Thyroid gland (tissue), 4 donors: ENCODE data around the gene SCG3.

Experiments used
- POLR2A ChIP-seq, 2 donors: fragments of 450-650 bp; IDR thresholded peaks; one replicate each; pipeline ENCODE4 v1.6.1; 2017; ENCODE audit warnings: antibody characterized with exemption in 2 of 2, mild to moderate bottlenecking in 2 of 2, moderate library complexity in 1 of 2
- TF ChIP-seq, protein P1 (sequence below), 6 experiments: fragments of 200-600 bp in 3 of 6; fragments of 450-650 bp in 3 of 6; sonication (generic) in 3 of 6; IDR thresholded peaks; one replicate each; pipeline ENCODE4 v1.5.1; 2016 to 2019; ENCODE audit warnings: antibody characterized with exemption in 6 of 6, mild to moderate bottlenecking in 2 of 6, inconsistent platforms in 1 of 6, moderate library complexity in 1 of 6

DNA sequence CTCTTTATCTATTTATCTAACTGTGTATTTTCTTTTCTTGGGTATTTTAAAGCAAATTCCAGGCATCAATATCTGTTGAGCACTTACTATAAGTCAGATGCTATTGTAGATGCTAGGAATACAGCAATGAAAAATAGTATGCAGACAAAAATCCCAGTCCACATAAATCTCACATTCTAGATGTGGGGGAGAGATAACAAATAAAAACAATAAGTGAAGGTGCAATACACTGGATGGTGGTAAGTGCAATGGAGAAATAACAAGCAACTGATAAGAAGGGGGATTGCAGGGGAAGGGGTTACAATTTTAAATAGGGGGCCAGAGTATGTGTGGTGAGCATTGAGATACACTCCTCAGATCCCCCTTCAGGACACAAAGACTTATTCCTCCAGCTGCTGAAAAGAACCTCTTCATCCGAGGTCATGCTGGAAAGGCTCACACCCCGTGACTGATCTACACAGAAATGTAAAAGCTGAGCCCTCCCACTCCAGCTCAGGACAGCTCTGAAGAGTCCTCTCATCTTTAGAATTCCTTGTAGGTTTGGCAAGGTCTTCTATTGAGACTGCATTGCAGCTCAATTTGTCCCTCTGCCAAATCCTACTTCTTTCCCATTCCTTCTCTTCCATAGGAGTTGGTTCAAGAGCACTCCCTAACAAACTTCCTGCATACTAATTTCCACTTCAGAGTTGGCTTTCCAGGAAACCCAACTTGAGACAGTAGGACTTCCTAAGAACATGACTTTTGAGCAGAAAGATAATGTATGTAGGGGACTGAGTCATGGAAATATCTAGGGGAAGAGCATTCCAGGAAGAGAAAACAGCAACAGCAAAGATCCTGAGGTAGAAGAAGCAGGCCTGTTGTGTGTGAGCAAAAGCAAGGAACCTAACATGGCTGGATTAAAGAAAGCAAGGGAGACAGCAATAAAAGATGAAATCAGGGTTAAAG, 8.1 kb upstream of the SCG3 start:
- TF ChIP-seq, protein P1, sequence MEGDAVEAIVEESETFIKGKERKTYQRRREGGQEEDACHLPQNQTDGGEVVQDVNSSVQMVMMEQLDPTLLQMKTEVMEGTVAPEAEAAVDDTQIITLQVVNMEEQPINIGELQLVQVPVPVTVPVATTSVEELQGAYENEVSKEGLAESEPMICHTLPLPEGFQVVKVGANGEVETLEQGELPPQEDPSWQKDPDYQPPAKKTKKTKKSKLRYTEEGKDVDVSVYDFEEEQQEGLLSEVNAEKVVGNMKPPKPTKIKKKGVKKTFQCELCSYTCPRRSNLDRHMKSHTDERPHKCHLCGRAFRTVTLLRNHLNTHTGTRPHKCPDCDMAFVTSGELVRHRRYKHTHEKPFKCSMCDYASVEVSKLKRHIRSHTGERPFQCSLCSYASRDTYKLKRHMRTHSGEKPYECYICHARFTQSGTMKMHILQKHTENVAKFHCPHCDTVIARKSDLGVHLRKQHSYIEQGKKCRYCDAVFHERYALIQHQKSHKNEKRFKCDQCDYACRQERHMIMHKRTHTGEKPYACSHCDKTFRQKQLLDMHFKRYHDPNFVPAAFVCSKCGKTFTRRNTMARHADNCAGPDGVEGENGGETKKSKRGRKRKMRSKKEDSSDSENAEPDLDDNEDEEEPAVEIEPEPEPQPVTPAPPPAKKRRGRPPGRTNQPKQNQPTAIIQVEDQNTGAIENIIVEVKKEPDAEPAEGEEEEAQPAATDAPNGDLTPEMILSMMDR (IDR thresholded peaks at IDR 0.05) = no peak
- no peak for TF ChIP-seq POLR2A (IDR thresholded peaks at IDR 0.05)
